GM18519 (cell line): ENCODE results near the gene ZACN.
"Not testable (repeated sequence)": the region's sequence is repeated elsewhere in the genome, so short reads cannot be mapped to it uniquely, and the experiment has no call there.

Source experiments
- ATAC-seq: cut with Tn5 transposase; IDR thresholded peaks from one replicate; pipeline ENCODE4 v1.9.1; 2021; ENCODE audit warnings: mild to moderate bottlenecking, moderate library complexity; ENCODE audit not compliant: unreplicated experiment, low FRiP score

The ZACN gene

DNA sequence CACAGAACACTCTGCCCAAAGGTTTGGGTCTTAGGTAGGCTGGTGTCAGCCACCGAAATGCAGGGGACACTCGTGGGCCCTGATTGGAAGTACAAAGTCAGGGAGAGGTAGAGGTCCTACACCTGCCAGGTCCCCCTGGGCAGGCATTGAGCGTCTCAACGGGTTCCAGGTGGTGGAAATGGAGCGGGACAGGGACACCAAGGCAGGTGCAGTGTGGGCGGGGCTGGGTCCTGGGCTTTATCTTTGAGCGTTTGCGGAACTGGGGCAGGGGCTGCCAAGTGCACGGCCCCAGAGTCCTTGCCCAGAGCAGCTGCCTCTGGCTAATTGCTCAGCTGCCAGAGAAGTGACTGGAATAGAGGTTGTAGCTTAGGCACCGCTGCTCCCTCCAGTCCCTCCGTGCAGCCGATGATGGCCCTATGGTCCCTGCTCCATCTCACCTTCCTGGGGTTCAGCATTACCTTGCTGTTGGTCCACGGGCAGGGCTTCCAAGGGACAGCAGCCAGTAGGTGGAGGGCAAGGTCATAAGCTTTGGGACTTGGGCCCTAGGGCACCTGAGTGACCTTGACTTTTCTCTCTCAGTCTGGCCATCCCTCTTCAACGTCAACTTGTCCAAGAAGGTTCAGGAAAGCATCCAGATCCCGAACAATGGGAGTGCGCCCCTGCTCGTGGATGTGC, at the start of gene ZACN:
Gene ZACN (plus strand): TSS at position 323 of the 675 bp plus-strand sequence. CDS start 83 bp downstream, at position 406.
- ATAC-seq, result no peak

DNA sequence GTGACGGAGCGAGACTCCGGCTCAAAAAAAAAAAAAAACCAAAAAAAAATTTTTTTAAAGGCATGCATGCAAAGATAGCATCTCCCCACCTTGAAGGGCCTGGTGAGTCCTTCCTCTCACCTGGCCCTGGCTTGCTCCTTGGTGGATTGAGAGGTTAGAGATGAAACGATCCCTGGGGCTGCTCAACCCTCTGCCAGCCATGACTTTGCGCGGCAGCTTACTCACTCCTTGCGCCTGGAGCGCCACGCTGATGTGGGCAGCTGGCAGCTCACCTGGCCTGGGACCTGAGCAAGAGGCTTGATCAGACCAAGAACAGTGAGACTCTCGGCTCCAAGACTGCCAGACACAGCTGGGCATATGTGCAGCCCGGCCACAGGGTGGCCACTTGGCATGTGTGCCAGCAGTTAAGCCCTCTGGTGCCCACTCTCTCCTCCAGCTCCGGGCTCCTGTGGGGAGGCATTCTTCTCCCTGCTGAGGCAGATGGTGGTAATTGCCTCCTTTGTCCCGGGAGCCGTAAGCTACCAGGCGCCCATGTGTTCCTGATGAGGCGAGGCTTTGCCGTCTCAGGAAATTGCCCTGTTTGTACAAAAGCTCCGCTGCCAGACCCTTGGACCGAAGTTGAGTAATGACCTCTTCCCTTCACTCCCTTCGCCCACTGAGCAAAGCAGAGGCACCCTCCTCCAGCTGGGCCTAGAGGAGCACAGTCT, 46.8 kb upstream of the ZACN start:
- ATAC-seq, result no peak

DNA sequence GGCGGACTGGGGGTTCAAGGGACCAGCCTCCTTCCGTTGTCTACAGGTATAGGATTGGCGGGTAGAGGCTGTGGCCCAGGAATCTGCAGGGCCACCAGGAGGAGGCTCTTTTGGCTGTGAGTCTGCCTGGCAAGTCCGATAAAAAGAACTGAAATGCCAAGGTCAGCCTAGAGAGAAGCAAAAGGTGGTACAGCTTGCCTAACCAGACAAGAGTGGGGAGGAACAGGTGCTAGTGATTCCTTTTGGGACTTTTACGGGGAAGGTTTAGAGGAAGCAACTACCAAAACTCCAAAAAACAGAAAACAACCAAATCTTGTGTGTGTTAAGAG, 46.2 kb upstream of the ZACN start:
- no peak for ATAC-seq

DNA sequence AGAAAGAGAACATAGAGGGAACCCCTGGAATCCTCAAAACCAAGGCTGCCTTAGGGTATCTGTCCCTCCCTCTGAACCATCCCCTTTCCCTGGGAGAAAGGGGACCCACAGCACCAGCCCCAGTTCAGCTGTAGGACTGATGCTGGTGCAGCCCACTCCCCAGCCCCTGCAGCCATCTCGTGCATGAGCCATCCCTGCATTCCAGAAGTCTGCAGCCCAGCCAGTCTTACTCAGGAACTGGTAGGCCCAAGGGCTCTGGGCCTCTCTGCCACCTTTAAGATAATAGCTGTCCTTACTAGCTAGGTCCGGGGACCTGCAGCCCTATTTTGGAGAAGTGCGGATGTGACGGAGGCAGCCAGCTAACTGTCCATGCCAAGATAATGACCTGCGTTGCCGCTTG, 45.8 kb upstream of the ZACN start:
- ATAC-seq, result no peak

DNA sequence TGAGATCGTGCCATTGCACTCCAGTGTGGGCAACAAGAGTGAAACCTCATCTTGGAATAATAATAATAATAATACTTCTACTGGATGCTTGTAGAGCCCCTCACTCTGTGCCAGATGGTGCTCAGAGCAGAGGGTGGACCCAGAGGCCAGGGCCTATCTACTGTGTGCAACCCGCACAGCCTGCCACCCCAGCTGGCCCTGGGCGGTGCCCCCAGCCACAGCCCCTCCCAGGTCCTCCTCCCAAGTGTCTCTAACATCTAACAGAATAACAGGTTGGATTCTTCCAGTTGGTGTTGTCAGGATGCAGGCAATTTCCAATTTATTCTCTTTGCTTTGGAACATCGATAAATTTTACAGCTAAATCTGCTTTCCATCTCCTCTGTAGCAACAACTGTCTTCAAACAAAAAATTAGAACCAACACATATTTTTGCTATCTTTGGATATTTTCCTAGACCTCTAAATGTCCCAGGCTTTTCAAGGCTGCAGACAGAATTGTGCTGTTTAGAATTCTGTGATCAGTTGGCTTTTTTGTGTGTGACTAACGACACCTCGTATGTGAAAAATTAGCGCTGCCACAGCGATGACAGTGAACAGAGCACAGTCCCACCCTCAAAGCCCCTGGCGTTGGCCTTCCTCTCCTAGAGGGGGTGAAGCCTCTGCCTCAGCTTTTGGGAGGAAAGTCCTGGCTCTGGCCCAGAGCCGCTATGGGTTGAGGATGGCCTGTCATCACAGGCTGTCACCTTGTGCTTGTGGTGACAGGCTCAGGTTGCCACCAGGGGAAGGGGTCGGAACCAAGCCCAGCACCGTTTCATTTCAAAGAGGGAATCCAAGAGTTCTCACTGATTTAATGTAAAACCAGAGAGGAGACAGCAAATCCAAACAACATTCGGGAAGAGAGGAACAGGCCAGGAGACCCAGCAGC, 44.3 kb upstream of the ZACN start:
- ATAC-seq, result no peak

DNA sequence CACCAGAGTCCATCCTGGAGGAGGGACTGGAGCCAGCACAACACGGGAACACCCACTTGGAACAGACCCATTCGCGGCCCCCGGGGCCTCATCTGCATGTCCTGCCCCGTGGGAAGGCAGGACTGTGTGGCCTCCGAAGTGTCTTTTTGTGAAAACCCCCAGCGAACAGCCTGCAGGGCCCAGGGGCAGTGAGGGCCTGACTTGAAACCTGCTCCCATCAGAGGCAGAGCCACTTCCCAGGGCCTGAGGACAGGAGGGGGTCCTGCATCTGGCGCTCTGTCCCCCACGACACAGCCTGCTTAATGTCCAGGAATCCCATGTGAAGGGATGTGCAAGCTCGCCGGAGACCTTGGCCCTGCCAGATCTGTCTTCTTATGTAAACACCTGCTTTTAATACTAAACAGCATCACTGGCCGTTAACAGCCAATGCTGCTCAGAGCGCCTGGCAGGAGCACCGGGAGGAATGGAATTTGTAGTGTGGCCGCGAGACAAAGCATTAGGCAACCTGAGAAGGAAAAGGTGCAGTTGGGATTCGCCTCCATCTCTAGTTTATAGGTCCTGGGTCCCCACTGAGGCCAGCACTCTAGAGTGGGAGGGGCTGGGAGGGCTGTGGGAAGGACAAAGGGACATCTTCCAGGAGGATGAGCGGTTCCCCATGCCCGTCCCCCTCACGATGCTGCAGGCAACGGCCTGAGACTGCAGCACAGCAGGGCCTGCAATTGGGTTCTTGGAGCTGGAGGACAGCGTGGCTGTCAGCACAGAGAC, 42.3 kb upstream of the ZACN start:
- ATAC-seq, result no peak

DNA sequence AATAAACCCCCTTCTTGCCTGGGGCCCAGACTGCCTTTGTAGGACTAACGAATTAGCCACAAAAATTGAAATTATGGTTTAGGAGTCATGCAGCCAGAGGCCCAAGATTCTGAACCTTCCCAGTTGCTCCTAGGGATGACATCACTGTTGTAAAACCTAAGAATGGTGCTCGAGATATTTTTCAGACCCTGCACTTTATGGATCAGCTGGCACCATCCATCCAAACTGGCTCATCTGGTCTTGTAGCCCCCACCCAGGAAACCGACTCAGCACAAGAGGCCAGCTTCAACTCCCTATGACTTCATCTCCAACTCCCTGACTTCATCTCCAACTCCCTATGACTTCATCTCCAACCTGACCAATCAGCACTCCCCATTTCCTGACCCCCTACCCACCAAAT, 40.9 kb upstream of the ZACN start:
- ATAC-seq, result no peak

DNA sequence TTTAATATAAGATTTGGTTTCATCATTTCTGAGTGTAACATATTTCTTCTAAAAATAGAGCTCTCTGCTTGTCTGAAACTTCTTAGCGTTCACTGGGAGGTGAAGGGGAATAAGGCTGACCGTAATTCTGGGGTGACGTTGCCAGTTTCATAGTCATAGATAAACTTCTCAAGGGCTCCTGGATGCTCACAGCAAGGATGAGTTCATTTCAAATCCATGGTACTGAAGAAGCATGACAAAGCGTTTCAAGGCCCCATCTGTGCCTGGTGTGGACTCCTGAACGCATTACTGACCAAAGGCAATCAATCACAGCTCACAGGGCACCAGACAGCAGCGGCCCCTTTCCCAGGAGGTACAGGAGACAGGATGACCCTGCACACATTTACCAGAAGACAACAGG, 39.9 kb upstream of the ZACN start:
- no peak for ATAC-seq

DNA sequence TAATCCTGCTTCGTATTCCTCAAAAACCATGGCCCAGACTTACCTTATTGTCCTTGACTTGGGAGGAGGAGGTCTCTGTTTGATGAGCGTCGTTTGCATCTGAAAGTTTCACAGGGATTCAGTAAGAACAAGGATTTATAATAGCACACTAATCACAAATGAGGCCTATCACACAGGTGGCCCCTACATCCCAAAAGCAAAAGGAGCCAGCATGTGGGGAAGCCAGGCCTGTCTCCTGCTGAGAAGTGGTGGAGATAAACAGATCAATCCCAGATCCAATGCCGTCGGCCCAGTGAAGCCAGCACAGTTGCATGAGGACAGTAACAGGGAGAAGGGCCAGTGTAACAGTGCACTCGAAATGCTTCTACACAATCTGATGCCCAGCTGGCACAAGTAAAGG, 38.6 kb upstream of the ZACN start:
- ATAC-seq, result no peak

DNA sequence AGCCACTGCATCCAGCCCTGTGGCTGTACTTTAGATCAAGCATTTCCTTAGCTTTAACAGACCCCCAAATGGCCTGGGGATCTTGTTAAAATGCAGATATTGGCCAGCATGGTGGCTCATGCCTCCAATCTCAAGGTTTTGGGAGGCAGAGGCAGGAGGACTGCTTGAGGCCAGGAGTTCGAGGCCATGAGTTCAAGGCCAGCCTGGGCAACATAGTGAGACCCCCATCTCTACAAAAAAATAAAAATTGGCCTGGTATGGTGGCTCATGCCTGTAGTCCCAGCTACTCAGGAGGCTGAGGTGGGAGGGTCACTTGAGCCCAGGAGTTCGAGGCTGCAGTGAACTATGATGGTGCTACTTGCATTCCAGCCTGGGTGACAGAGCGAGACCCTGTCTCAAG, 36.1 kb upstream of the ZACN start:
- ATAC-seq, result not testable (repeated sequence)

DNA sequence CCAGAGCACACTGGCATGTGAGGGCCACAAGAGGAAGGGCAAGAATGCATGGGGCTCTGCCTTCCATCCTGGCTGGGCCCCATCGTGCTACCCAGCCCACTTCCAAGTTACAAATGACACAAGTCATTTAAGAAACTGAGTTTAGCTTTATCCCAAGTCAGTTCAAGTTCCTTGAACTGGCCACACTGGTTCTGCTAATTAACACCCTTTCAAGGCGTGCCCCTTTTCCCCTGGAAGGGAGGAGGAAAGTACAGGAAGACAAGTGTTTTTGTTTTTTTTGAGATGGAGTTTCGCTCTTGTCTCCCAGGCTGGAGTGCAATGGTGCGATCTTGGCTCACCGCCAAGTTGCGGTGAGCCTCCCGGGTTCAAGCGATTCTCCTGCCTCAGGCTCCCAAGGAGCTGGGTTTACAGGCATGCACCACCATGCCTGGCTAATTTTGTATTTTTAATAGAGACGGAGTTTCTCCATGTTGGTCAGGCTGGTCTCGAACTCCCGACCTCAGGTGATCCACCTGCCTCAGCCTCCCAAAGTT, 34.4 kb upstream of the ZACN start:
- ATAC-seq, result not testable (repeated sequence)

DNA sequence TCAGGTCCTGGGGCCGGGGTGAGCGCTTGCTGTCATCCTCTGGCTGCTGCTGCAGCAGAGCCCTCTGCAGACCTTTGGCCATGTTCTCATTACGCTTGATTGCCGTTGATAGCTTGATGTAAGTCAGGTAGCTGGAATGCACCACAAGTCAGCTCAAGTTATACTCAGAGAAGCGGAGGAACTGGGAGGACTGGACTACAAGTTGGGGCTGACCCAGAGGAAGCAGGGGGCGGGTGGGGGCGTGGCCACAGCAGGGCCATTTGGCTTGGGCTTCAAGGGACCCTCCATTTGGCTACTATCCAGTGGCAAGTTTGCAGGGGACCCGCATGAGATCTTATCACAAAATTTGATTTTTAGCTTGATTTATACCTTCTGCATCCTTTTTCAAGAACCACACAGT, 32.9 kb upstream of the ZACN start:
- no peak for ATAC-seq

DNA sequence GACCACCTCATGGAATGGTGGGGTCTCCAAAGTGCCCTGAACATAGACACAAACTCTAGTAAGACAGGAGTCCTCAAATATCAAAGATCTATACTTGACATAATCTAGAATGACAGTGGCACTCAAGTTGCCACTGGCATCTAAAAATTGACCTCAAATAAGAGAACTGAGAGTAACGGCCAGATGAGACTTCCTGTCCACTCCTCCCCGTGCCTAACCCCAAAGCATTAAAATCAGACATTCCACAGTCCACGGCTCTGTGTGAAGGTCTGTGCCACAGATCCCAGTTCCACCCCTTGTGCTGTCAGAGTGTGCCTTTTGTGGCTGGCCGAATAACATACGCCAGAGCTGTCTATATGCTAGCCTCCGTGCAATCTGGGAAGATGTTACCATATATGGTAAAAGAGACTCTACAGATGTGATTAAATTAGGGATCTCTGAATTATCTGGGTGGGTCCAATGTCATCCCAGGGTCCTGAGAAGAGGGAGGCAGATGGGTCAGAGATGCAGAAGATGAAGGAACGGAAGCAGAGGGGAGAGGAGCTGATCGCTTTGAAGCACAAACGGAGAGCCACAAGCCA, 30.9 kb upstream of the ZACN start:
- no peak for ATAC-seq

DNA sequence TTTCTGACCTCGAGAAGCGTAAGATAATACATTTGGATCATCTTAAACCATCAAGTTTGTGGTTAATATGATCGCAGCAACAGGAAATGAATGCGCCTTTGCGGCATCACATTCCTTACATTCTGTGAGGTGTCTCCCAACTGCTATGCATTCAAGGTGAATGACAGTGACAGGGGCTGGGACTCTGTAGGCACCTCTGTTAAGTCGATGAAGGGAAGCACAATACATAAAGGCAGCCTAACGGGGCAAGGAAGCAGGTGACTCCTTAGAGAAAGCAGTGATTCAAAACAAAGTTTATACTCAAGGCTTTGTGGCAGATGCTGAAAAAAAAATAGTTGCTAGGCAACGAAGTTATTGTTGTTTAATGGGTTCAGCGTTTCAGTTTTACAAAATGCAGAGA, 30.3 kb upstream of the ZACN start:
- ATAC-seq, result no peak

DNA sequence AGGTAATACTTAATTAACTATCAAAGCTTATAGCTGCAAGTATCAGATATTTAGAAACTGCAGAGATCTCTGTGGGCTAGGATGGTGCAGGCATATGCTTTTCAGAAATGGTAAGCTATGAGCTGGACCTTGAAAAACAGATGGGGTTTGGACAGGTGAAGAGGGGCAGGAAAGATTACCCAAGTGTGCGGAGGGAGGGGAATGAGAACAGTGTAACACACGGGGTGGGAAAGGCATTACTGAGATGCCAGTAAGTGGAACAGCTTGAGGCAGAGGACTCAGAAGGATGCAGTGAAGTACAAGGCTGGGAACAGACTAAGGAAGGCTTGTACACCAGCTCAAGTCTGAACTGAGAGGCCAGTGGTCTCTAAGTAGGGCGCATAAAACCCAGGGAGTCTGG, 29.7 kb upstream of the ZACN start:
- no peak for ATAC-seq

DNA sequence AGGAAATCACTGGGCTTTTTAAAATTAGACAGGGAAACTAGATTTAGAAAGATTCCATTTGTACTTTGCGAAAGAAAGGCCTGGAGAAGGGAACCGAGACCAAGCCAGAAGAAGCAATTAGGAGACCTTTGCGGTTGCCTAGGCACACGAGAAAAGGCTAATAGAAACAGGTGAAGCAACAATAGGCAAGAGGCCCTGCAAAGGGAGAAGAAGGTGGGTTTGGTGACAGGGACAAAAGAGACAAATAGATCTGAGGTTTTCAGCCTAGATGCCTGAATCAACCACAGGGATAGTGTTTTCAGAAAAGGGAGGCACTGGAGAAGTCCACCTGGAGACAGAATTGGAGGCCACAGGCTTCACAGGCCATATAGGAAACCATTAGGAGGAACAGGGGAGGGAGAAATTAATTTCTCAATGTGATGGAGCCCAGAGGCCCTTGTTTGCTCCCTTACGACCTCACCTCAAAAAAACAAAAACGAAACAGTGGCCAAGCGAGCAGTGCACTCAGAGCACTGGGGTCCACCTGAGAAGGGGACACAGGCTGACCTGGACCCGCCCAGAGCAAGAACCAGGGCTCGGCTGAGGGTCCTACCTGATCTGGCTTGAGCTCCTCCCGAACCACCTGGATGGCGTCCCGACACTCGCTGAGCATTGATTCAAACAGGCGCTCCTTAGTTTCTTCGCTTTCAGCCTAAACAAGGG, 29.0 kb upstream of the ZACN start:
- no peak for ATAC-seq

DNA sequence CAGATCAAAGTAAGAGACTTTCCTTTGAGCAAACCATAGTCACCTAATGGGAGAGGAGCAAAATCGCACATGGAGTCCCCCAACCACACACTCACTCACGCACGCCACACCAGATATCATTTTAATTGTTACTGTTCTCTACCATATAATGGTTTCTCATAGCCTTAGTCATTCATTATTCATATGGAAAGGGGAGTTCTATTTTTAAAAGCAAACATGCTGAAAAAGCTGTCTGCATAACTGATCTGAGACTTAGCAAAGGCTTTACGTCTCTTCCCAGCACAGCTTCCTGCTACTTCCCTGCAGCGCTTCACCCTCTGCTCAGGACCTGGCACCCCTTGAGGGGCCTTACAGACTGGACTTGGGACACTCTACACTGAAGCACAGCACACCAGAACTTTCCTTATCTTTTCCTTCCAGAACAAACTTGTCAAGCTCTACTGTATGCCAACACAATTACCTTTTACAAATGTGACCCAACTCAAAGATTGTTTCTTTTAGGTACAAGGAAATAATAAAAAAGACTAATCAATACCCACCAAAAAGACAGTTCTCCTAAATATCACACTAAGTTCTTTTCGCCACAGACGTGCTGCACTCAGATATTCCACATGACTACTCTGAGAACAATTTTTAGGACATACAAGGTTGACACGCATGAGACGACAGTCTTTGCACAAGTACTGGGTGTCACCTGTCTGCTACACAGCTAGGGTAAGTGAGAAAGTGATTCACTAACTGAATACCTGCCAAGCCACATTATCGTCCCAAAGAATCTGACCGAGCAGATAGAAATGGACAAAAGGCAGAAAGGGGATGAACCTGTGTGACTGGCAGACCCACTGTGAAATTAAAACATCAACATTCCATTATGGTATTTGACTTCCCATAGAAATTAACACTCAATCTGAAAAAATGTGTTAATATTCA, 28.2 kb upstream of the ZACN start:
- no peak for ATAC-seq

DNA sequence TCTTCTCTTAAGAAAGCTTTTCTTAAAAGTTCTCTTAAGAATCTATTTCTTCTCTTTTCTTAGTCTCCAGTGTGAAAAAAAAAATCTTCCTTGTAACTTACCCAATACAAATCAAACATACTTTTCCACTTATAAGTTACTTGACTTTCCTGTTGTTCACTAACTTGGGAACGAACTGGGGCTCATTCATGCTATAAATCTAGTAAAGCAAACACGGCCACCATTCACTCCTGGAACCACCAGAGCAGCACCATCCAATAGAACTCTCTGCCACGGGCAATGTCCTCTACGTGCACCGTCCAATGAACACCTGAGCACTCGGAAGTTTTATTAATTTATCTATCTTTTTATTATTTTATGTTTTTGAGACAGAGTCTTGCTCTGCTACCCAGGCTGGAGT, 27.4 kb upstream of the ZACN start:
- ATAC-seq, result no peak
